H1 (cell line): ENCODE data around the gene UPK1B. TPM values are rescaled to one million over a fixed set of nuclear protein-coding genes. Genes with fewer than 3 reads are reported as not detected.

Experiments used
- CEBPB ChIP-seq: IDR thresholded peaks from 2 replicates; pipeline ENCODE4 v1.6.1; 2012; ENCODE audit warnings: low read depth, low read length
- JUND ChIP-seq: IDR thresholded peaks from 2 replicates; pipeline ENCODE4 v1.6.1; 2011; ENCODE audit warnings: mild to moderate bottlenecking, improper control_type of control experiment, low read length
- NANOG ChIP-seq: IDR thresholded peaks from 2 replicates; pipeline ENCODE4 v1.6.1; 2011; ENCODE audit warnings: low read length, low read depth, mild to moderate bottlenecking, inconsistent platforms; ENCODE audit not compliant: insufficient read depth, poor library complexity, severe bottlenecking
- POLR2AphosphoS5 ChIP-seq: IDR thresholded peaks from 2 replicates; pipeline ENCODE4 v1.6.1; 2011; ENCODE audit warnings: low read depth, low read length
- RBBP5 ChIP-seq: IDR thresholded peaks from 2 replicates; pipeline ENCODE4 v1.7.1; 2012; ENCODE audit warnings: low read depth, mild to moderate bottlenecking, inconsistent platforms, low read length, moderate library complexity, borderline replicate concordance
- polyA plus RNA-seq, 7 experiments: library from polyadenylated mRNA; depleted of rRNA in 3 of 7; stranded (reverse) in 5 of 7; unstranded in 2 of 7; fragments of >200 nt in 5 of 7; fragments of 200-250 nt in 2 of 7; gene quantifications; 1 replicate in 5 of 7; 2 replicates in 1 of 7; 4 replicates in 1 of 7; pipeline versions ENCODE4 v1.2.1 to v1.2.3, GENCODE V29; 2011 to 2013; ENCODE audit warnings: missing spikeins in 2 of 7, mixed read lengths in 2 of 7
- total RNA-seq: library from RNA; stranded (reverse); fragmentation: NEBNext Ultra II Directional; extraction: Animal tissue kit (Norgen Biotek cat#: 25700); gene quantifications from 2 replicates; pipeline ENCODE4 v1.2.1, GENCODE V29; 2021
- TF ChIP-seq, protein P1 (sequence below): IDR thresholded peaks from 2 replicates; pipeline ENCODE4 v1.6.1; 2012; ENCODE audit warnings: inconsistent platforms

Gene UPK1B
- total and polyA plus RNA-seq, 2 of the 8 experiments (the other 6 are each of a cell fraction or from before 2014, with no cell fraction given): 0.67 to 0.68 TPM

GRCh38 chr3:119181765-119182164 lies 8.4 kb downstream of the UPK1B start (continued):
- TF ChIP-seq CEBPB (no peak), POLR2AphosphoS5 (no peak), RBBP5 (no peak), NANOG (no peak), JUND (no peak)
- TF ChIP-seq, protein P1, sequence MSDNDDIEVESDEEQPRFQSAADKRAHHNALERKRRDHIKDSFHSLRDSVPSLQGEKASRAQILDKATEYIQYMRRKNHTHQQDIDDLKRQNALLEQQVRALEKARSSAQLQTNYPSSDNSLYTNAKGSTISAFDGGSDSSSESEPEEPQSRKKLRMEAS: no peak
- TF ChIP-seq, all 59 proteins: peak for 0
